ENCODE results near the gene RBMXL2.

The RBMXL2 gene

GRCh38 chr11:7088921-7089320, at the start of gene RBMXL2:
TSS of gene RBMXL2 (plus strand) at chr11:7088998. CDS start at chr11:7089121, 123 bp downstream.
- TF ChIP-seq, protein P1, sequence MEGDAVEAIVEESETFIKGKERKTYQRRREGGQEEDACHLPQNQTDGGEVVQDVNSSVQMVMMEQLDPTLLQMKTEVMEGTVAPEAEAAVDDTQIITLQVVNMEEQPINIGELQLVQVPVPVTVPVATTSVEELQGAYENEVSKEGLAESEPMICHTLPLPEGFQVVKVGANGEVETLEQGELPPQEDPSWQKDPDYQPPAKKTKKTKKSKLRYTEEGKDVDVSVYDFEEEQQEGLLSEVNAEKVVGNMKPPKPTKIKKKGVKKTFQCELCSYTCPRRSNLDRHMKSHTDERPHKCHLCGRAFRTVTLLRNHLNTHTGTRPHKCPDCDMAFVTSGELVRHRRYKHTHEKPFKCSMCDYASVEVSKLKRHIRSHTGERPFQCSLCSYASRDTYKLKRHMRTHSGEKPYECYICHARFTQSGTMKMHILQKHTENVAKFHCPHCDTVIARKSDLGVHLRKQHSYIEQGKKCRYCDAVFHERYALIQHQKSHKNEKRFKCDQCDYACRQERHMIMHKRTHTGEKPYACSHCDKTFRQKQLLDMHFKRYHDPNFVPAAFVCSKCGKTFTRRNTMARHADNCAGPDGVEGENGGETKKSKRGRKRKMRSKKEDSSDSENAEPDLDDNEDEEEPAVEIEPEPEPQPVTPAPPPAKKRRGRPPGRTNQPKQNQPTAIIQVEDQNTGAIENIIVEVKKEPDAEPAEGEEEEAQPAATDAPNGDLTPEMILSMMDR (conservative IDR thresholded peaks at IDR 0.05; ENCODE audit: low read depth) = no peak
- ChIA-PET POLR2A (ENCODE audit: low non-redundant PET) (no interaction called here), CTCF (interaction anchor here (0.7 kb wide), 1 partner anchor 606 kb away, joined by 3 read pairs; no protein-coding TSS in a partner anchor)
- DNase-seq (ENCODE audit: low spot score) = no peak
- no peak within 1 kb of the TSS for H3K27ac ChIP-seq

GRCh38 chr11:7046474-7047175, 42.2 kb upstream of the RBMXL2 start:
- POLR2A ChIA-PET (ENCODE audit: low non-redundant PET) = no interaction called here
- no peak overlapping the region for H3K27ac ChIP-seq
- no peak for DNase-seq (ENCODE audit: low spot score)
- CTCF ChIA-PET = no interaction called here
- TF ChIP-seq, protein P1 (conservative IDR thresholded peaks at IDR 0.05; ENCODE audit: low read depth) = no peak

DNA sequence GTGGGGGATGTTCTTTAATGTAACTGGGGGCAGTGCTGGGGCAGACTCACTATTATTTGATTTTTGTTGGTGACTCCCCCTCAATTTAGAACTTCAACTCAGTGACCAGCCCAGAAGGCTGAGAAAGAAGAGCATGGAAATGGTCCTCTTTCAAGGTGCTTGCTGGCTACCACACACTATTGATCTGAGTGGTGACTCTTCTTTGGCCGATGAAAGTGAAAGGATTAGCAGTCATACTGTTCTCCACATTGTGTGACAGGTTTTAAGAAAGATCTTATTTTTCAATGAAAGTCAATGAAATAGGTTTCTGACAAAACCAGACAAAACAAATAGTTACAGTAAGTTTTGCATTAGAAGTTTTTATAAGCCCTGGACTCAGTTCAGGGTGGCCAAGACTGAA, 38.6 kb upstream of the RBMXL2 start:
- CTCF ChIA-PET = interaction anchor here (0.5 to 0.7 kb wide), 2 partner anchors 405 to 1833 kb away, joined by 3 to 6 read pairs; no protein-coding TSS in a partner anchor
- TF ChIP-seq, protein P1 (conservative IDR thresholded peaks at IDR 0.05; ENCODE audit: low read depth) = no peak
- POLR2A ChIA-PET (ENCODE audit: low non-redundant PET) = no interaction called here
- DNase-seq (ENCODE audit: low spot score) = no peak
- H3K27ac ChIP-seq = no peak overlapping the region

DNA sequence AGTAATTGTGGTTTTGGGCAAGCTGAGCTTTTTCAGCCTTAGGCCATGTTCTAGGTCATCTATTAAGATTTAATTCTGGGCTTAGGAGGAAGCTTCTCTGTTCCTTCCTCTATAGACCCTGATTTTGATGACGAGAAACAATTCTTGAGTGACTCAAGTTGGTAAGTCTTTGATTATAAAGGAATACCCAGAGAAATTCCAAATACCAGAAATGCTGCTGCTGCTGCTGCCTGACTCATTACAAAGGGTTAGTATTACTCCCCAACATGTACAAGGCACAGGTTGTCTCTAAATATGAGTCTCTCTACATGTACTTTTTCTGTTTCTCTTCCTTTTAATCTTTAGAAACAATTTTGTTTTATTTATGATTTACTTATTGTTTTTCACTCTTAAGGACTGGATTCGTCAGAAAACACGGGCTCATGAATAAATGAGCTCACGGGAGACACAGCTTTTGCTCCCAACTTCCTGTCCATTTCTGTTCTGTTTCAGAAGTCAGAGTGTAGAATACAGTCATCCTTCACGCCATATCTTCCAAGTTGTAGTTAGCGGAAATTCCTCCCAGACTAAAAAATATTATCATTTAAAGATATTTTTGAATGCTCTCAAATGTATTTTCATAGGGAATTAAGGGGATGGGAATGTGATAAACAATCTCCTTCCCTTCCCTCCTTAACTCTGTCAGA, 31.8 kb upstream of the RBMXL2 start:
- POLR2A ChIA-PET (ENCODE audit: low non-redundant PET) = no interaction called here
- TF ChIP-seq, protein P1 (conservative IDR thresholded peaks at IDR 0.05; ENCODE audit: low read depth) = no peak
- H3K27ac ChIP-seq = no peak overlapping the region
- DNase-seq (ENCODE audit: low spot score) = no peak
- CTCF ChIA-PET = interaction anchor here (0.6 kb wide), 1 partner anchor 1522 kb away, joined by 3 read pairs; no protein-coding TSS in a partner anchor

DNA sequence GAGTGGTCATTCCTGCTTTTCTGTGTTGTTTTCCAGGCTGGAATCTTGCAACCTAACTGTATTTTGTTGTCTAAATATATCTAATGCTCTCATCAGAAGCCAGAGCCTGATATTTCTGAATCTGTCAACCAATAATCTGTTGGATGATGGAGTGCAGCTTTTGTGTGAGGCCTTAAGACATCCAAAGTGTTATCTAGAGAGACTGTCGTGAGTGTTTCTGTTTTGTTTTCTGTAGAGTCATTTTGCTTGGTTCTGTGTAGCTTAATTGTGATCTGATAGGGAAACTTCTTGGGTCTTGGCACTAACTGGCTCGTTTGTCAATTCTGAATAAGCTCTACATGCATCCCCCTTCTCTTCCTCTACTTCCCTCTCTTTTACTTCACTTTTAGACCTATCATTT, 31.2 kb upstream of the RBMXL2 start:
- TF ChIP-seq, protein P1 (conservative IDR thresholded peaks at IDR 0.05; ENCODE audit: low read depth) = no peak
- POLR2A ChIA-PET (ENCODE audit: low non-redundant PET) = no interaction called here
- CTCF ChIA-PET = no interaction called here
- no peak overlapping the region for H3K27ac ChIP-seq
- DNase-seq (ENCODE audit: low spot score) = no peak

- no peak for DNase-seq (ENCODE audit: low spot score)
- H3K27ac ChIP-seq = no peak overlapping the region
- ChIA-PET CTCF (interaction anchor here (0.5 kb wide), 1 partner anchor 75 kb away, joined by 3 read pairs; no protein-coding TSS in a partner anchor), POLR2A (ENCODE audit: low non-redundant PET) (no interaction called here)
- TF ChIP-seq, protein P1 (conservative IDR thresholded peaks at IDR 0.05; ENCODE audit: low read depth) = no peak
Measured at GRCh38 chr11:7060868-7061267, 27.9 kb upstream of the RBMXL2 start.
